Activated naive CD8-positive, alpha-beta T cell treated with anti-CD3 and anti-CD28 coated beads for 36 hours (primary cell): ENCODE results near the gene AMOTL1. TPM values are rescaled to one million over a fixed set of nuclear protein-coding genes. Genes with fewer than 3 reads are reported as not detected.

ENCODE experiments used
- total RNA-seq, 2 experiments: library from RNA; stranded (reverse); gene quantifications; one replicate each; pipeline ENCODE4 v1.2.3, GENCODE V29; 2021

The AMOTL1 gene
- total RNA-seq, 2 experiments from 2014 or later: 1.0 to 1.3 TPM

Other genes with a start within 250 kb of the AMOTL1 start
- gene FUT4, start 224.4 kb upstream of the AMOTL1 start, total RNA-seq: 1 to 10 TPM; 5.9 to 6.2 TPM
- under 1 TPM; 0.16 to 0.21 TPM for gene PIWIL4, start 201.0 kb upstream of the AMOTL1 start, total RNA-seq
- gene CWC15, start 205.2 kb downstream of the AMOTL1 start, total RNA-seq: 10 to 100 TPM; 84.7 to 91.4 TPM
- 1 to 10 TPM; 2.4 to 2.8 TPM for gene KDM4D, start 205.4 kb downstream of the AMOTL1 start, total RNA-seq